DND-41 (cell line): ENCODE results near the gene CLSTN2.

ENCODE experiments used
- EZH2 ChIP-seq: IDR thresholded peaks from 3 replicates; pipeline ENCODE4 v1.6.1; 2012; ENCODE audit warnings: borderline replicate concordance, low read depth, mild to moderate bottlenecking, moderate library complexity, low read length, inconsistent platforms; ENCODE audit not compliant: severe bottlenecking
- TF ChIP-seq, protein P1 (sequence below): IDR thresholded peaks from 2 replicates; pipeline ENCODE4 v1.5.1; 2012; ENCODE audit warnings: borderline replicate concordance, low read length, moderate library complexity, mild to moderate bottlenecking; ENCODE audit not compliant: poor library complexity, severe bottlenecking; ENCODE audit errors: extremely low read depth

DNA sequence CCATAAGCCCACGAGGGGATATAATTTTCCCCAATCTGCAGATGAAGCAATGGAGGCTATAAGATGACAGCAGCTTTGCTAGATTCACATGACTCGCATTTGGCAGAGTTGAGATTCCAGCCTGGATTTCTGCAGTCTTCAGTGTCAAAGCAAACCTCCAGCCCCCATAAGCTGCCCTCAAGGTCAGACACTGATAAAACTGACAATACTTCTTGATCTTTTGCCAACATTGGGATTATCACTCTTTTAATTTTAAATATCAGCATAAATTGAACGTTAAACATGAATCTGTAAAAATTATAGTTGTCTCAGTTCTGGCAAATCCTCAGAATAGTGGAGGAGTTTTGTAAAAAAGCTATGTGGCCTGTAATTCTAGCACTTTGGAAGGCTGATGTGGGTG lies 508.8 kb downstream of the CLSTN2 start:
- no peak for TF ChIP-seq EZH2
- TF ChIP-seq, protein P1, sequence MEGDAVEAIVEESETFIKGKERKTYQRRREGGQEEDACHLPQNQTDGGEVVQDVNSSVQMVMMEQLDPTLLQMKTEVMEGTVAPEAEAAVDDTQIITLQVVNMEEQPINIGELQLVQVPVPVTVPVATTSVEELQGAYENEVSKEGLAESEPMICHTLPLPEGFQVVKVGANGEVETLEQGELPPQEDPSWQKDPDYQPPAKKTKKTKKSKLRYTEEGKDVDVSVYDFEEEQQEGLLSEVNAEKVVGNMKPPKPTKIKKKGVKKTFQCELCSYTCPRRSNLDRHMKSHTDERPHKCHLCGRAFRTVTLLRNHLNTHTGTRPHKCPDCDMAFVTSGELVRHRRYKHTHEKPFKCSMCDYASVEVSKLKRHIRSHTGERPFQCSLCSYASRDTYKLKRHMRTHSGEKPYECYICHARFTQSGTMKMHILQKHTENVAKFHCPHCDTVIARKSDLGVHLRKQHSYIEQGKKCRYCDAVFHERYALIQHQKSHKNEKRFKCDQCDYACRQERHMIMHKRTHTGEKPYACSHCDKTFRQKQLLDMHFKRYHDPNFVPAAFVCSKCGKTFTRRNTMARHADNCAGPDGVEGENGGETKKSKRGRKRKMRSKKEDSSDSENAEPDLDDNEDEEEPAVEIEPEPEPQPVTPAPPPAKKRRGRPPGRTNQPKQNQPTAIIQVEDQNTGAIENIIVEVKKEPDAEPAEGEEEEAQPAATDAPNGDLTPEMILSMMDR: no peak
